ENCODE results near the gene HSD17B12. TPM values are rescaled to one million over a fixed set of nuclear protein-coding genes. Genes with fewer than 3 reads are reported as not detected.

Gene HSD17B12
- total and polyA plus RNA-seq, 2 of the 8 experiments (the other 6 are each of a cell fraction or from before 2014, with no cell fraction given), result 46.0 to 121 TPM

DNA sequence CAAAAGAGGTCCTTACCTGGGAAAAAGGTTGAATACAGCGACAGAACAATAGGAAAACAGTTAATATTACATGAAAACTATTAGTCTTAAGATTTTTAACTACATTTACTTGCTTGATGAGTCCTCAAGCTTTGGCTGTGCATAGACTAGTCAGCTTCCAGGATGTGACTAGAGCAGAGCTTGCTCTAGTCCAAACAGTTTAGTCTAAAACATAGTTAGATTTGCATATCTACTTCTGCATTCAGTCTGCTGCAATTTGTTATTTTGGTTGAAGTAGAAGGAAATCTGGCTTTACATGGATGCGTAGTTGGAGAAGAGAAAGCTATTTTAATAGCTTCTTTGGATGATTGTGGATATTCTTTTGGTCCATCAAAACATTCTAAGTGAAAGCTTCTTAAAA, 104.8 kb downstream of the HSD17B12 start:
- H3K27me3 ChIP-seq (replicated peaks in 1 of 4; ENCODE audit: control insufficient read depth in 3 of 4, extremely low read depth in 1 of 4, insufficient read depth in 3 of 4, low read length in 3 of 4), result no peaks in the 10 kb centered on the region
- H3K9ac ChIP-seq (replicated peaks in 1 of 4; ENCODE audit: extremely low read depth in 1 of 4, low read depth in 3 of 4, low read length in 3 of 4), result no peak overlapping the region
- ChIA-PET CTCF (ENCODE audit: partially characterized antibody) (no interaction called here), POLR2A (ENCODE audit: partially characterized antibody) (no interaction called here)
- no peak overlapping the region for H2BK120ac ChIP-seq (replicated peaks; ENCODE audit: low read depth, low read length)
- H3K14ac ChIP-seq (ENCODE audit: insufficient read length), result no peak overlapping the region
- peaks cover 0 to 2% of the 10 kb centered on the region in 2 experiments; a peak in 1 of 4 replicates for H3K79me2 ChIP-seq (ENCODE audit: control insufficient read depth in 1 of 2, insufficient read depth in 2 of 2, low read length in 2 of 2)
- H2AK5ac ChIP-seq (ENCODE audit: low read depth, low read length), result no peak overlapping the region
- 89% methylated on average over 2 of the region's 2 CpGs; no CpG with 5 or more reads in 1 of the 2 experiments for WGBS, 2 experiments (ENCODE audit: extremely low coverage in 1 of 2, insufficient coverage in 1 of 2, insufficient read length in 1 of 2, insufficient replicate concordance in 2 of 2, low coverage in 1 of 2, low lambda C conversion rate in 2 of 2, missing lambda C conversion rate in 1 of 2)
- H2BK5ac ChIP-seq (ENCODE audit: low read depth, low read length), result no peak overlapping the region
- no peak overlapping the region for H3K18ac ChIP-seq (ENCODE audit: extremely low read depth, low read length)
- no peak for FAIRE-seq
- H4K91ac ChIP-seq (replicated peaks; ENCODE audit: insufficient read length, low read length), result no peak overlapping the region
- no peaks in the 10 kb centered on the region for H3K23me2 ChIP-seq (ENCODE audit: low read depth, low read length)
- no peak overlapping the region for H3K56ac ChIP-seq (replicated peaks; ENCODE audit: insufficient read length, low read depth, low read length)
- H3K4me3 ChIP-seq (ENCODE audit: extremely low read depth in 1 of 4, insufficient read depth in 2 of 4, low read depth in 3 of 4, low read length in 4 of 4), result no peak overlapping the region
- H2BK20ac ChIP-seq (ENCODE audit: low read length), result no peak overlapping the region
- H3K79me1 ChIP-seq (ENCODE audit: low read depth, low read length), result no peaks in the 10 kb centered on the region
- H4K20me1 ChIP-seq (replicated peaks in 1 of 2; ENCODE audit: control insufficient read depth in 1 of 2, insufficient read depth in 2 of 2, low read length in 2 of 2), result no peaks in the 10 kb centered on the region
- no peak for DNase-seq (ENCODE audit: low read depth in 1 of 2, low spot score in 2 of 2)
- no peak overlapping the region for H3K4me2 ChIP-seq (ENCODE audit: insufficient read depth in 1 of 2, low read depth in 2 of 2, low read length in 2 of 2)
- H3K23ac ChIP-seq (ENCODE audit: insufficient read length), result no peak overlapping the region
- H2BK15ac ChIP-seq (ENCODE audit: low read length), result no peak overlapping the region
- H4K8ac ChIP-seq (ENCODE audit: extremely low read depth, insufficient read depth, low read length), result no peak overlapping the region
- H3K4ac ChIP-seq (replicated peaks; ENCODE audit: insufficient read length, low read depth, low read length), result no peak overlapping the region
- no peak overlapping the region for H3K27ac ChIP-seq (ENCODE audit: low read depth, low read length)
- H3K36me3 ChIP-seq (ENCODE audit: control insufficient read depth in 2 of 4, insufficient read depth in 4 of 4, low read length in 3 of 4), result peaks cover 0 to 3% (median 0%) of the 10 kb centered on the region in 4 experiments; a peak in 2 of 8 replicates
- H2BK12ac ChIP-seq (ENCODE audit: low read depth, low read length), result no peak overlapping the region
- H4K5ac ChIP-seq (ENCODE audit: insufficient read length, low read depth, low read length), result no peak overlapping the region
- H3K9me3 ChIP-seq (ENCODE audit: insufficient read depth in 2 of 2, low read depth in 1 of 2, low read length in 1 of 2), result peaks cover 3 to 8% of the 10 kb centered on the region in 2 experiments; a peak in 3 of 4 replicates
- H2AFZ ChIP-seq (ENCODE audit: low read length), result no peak overlapping the region
- no peaks in the 10 kb centered on the region for H3K4me1 ChIP-seq (replicated peaks in 1 of 4; ENCODE audit: control insufficient read depth in 3 of 4, insufficient read depth in 4 of 4, low read length in 3 of 4)
- TF ChIP-seq ZNF274 (IDR thresholded peaks at IDR 0.05; ENCODE audit: borderline replicate concordance, extremely low read depth, low read length) (no peak), EP300 (IDR thresholded peaks at IDR 0.05; ENCODE audit: borderline replicate concordance in 1 of 2, low read depth in 2 of 2, low read length in 2 of 2) (no peak)

Measured in H1 (cell line).